ENCODE measurements around the gene MRPL23. TPM values are rescaled to one million over a fixed set of nuclear protein-coding genes. Genes with fewer than 3 reads are reported as not detected.
A peak's percentile ranks its signal among the peaks of the same experiment; 100 is the strongest.

The MRPL23 gene
- total and polyA plus RNA-seq, 9 of the 15 experiments (the other 6 are each of a cell fraction or from before 2014, with no cell fraction given) = 0.44 to 109 (median 37.4) TPM

DNA sequence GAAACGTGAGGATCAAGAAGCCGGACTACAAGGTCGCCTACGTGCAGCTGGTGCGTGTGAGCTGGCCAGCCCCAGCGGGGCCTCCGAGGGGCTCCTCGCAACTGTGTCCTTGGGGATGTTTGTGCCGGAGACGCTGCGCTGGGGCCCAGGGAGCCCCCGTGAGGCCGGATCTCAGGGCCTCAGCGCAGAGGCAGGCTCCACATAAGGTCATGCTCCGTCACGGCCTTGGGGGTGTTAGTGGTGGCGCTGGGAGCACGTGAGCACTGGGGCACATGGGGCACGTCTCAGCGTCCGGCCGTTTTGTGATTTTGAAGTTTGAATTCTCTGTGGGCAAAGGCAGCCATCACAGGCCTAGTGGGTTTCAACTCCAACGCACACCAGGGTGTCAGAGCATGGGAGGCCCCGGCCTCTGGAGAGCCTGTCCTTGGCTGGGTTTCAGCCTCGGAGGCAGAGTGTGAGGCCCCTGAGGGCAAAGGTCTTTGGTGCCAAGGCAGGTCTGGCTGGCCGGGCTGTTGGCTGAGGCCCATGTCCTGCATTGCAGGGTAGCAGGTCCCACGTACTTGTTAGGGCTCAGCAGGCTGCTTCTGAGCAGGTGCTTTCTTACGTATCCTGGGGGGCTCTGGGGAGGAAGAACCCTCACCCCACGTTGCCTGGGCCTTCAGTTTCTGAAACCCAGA is 5.8 kb downstream of the MRPL23 start:
- Histone ChIP-seq H4K20me1 (replicated peaks; ENCODE audit: control insufficient read depth, insufficient read depth, low read length) (no peaks in the 10 kb centered on the region), H3K9ac (ENCODE audit: insufficient read depth in 1 of 2, low read depth in 2 of 2, low read length in 2 of 2) (no peak overlapping the region), H3K9me1 (ENCODE audit: control insufficient read depth, insufficient read depth, low read length) (no peaks in the 10 kb centered on the region), H2AFZ (ENCODE audit: low read depth, low read length) (no peak overlapping the region), H3K79me2 (ENCODE audit: control insufficient read depth, insufficient read depth, low read length) (no peaks in the 10 kb centered on the region), H3K4me3 (no peak overlapping the region), H3K36me3 (ENCODE audit: control insufficient read depth, insufficient read depth, low read length) (no peaks in the 10 kb centered on the region), H3K9me3 (replicated peaks; ENCODE audit: control insufficient read depth, insufficient read depth, low read depth, low read length) (no peaks in the 10 kb centered on the region), H3K4me1 (replicated peaks in 1 of 2; ENCODE audit: control insufficient read depth in 2 of 2, insufficient read depth in 2 of 2, low read length in 2 of 2) (no peaks in the 10 kb centered on the region), H3K27me3 (ENCODE audit: control insufficient read depth in 2 of 2, insufficient read depth in 2 of 2, low read length in 2 of 2) (no peaks in the 10 kb centered on the region), H3K4me2 (ENCODE audit: insufficient read depth, low read length) (no peak overlapping the region), H3K27ac (ENCODE audit: extremely low read depth, low read depth, low read length) (no peak overlapping the region)
- FAIRE-seq (peak; percentile 11), ATAC-seq (no peak), DNase-seq (ENCODE audit: extremely low read depth in 1 of 4, low spot score in 3 of 4) (no peak)
- no CpG with 5 or more reads among the region's 29 CpGs for WGBS (ENCODE audit: insufficient coverage, low coverage, missing lambda C conversion rate)
- ChIA-PET CTCF (ENCODE audit: low intra/inter-chr PET ratio) (interaction anchor here (0.6 to 4.8 kb wide), 2 partner anchors 48 to 198 kb away, joined by 3 to 53 read pairs; no protein-coding TSS in a partner anchor), POLR2A (interaction anchor here (0.5 kb wide), 1 partner anchor 55 kb away, joined by 3 read pairs; no protein-coding TSS in a partner anchor)
- intact Hi-C loops (cut with micrococcal nuclease) = no loop called here
- in situ Hi-C loops (cut with MboI) = no loop called here
- no peak for TF ChIP-seq ZFPM2 (CRISPR knock-in tag; IDR thresholded peaks at IDR 0.05)
- no peak for TF ChIP-seq FIP1L1 (IDR thresholded peaks at IDR 0.05; ENCODE audit: low read depth, low read length, poor library complexity, severe bottlenecking)
- TF ChIP-seq YY1 (IDR thresholded peaks at IDR 0.05; ENCODE audit: borderline replicate concordance in 1 of 3, control insufficient read depth in 1 of 3, extremely low read depth in 1 of 3, insufficient read depth in 3 of 3, insufficient read length in 1 of 3, insufficient replicate concordance in 2 of 3, low read depth in 1 of 3, low read length in 2 of 3) = no peak
- no peak for TF ChIP-seq MEF2A (IDR thresholded peaks at IDR 0.05; ENCODE audit: control insufficient read depth, low read depth, low read length)
- TF ChIP-seq, protein P1, sequence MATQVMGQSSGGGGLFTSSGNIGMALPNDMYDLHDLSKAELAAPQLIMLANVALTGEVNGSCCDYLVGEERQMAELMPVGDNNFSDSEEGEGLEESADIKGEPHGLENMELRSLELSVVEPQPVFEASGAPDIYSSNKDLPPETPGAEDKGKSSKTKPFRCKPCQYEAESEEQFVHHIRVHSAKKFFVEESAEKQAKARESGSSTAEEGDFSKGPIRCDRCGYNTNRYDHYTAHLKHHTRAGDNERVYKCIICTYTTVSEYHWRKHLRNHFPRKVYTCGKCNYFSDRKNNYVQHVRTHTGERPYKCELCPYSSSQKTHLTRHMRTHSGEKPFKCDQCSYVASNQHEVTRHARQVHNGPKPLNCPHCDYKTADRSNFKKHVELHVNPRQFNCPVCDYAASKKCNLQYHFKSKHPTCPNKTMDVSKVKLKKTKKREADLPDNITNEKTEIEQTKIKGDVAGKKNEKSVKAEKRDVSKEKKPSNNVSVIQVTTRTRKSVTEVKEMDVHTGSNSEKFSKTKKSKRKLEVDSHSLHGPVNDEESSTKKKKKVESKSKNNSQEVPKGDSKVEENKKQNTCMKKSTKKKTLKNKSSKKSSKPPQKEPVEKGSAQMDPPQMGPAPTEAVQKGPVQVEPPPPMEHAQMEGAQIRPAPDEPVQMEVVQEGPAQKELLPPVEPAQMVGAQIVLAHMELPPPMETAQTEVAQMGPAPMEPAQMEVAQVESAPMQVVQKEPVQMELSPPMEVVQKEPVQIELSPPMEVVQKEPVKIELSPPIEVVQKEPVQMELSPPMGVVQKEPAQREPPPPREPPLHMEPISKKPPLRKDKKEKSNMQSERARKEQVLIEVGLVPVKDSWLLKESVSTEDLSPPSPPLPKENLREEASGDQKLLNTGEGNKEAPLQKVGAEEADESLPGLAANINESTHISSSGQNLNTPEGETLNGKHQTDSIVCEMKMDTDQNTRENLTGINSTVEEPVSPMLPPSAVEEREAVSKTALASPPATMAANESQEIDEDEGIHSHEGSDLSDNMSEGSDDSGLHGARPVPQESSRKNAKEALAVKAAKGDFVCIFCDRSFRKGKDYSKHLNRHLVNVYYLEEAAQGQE (IDR thresholded peaks at IDR 0.05; ENCODE audit: borderline replicate concordance) = no peak
- TF ChIP-seq, protein P1 (CRISPR knock-in tag; IDR thresholded peaks at IDR 0.05; ENCODE audit: low read depth) = no peak
- TF ChIP-seq CEBPG (CRISPR knock-in tag; IDR thresholded peaks at IDR 0.05) = no peak
- TF ChIP-seq CEBPG (tag; conservative IDR thresholded peaks at IDR 0.05 in 1 of 2, IDR thresholded peaks at IDR 0.05 in 1 of 2) = no peak
- TF ChIP-seq CHCHD3 (CRISPR knock-in tag; IDR thresholded peaks at IDR 0.05) = no peak
- TF ChIP-seq MAFK (IDR thresholded peaks at IDR 0.05; ENCODE audit: low read length) = no peak
- no peak for TF ChIP-seq ERF (CRISPR knock-in tag; IDR thresholded peaks at IDR 0.05)
- no peak for TF ChIP-seq TCF7L2 (IDR thresholded peaks at IDR 0.05; ENCODE audit: low read depth, low read length)
- no peak for TF ChIP-seq RBM34 (IDR thresholded peaks at IDR 0.05; ENCODE audit: borderline replicate concordance, insufficient read depth, low read length)
- no TSS peak for BruUV-seq (replicated peaks)

Measured in K562 (cell line).